GM12878 (cell line): Measurements from ENCODE around the gene SLC22A4. TPM values are rescaled to one million over a fixed set of nuclear protein-coding genes. Genes with fewer than 3 reads are reported as not detected.

ENCODE experiments used
- CBX3 ChIP-seq: fragments of 200-600 bp; sonication (generic); IDR thresholded peaks from 2 replicates; pipeline ENCODE4 v1.6.1; 2016; ENCODE audit warnings: low read depth, borderline replicate concordance
- CBX5 ChIP-seq: sonication (generic); IDR thresholded peaks from 2 replicates; pipeline ENCODE4 v1.6.1; 2016; ENCODE audit warnings: low read depth, moderate library complexity, mild to moderate bottlenecking, inconsistent platforms
- CHD2 ChIP-seq: IDR thresholded peaks from 2 replicates; pipeline ENCODE4 v1.6.1; 2011; ENCODE audit warnings: low read depth, low read length, improper control_type of control experiment, borderline replicate concordance
- CHD4 ChIP-seq: fragments of 200-600 bp; sonication (generic); IDR thresholded peaks from 2 replicates; pipeline ENCODE4 v1.6.1; 2016; ENCODE audit warnings: mild to moderate bottlenecking
- ETV6 ChIP-seq, 2 experiments: fragments of 450-650 bp in 1 of 2; IDR thresholded peaks in 1 of 2; conservative IDR thresholded peaks in 1 of 2; 2 replicates each; pipeline ENCODE4 v1.6.1; 2014; ENCODE audit warnings: antibody characterized with exemption in 1 of 2, borderline replicate concordance in 1 of 2, low read depth in 1 of 2, mild to moderate bottlenecking in 1 of 2, moderate library complexity in 1 of 2
- FOXK2 ChIP-seq: fragments of 450-650 bp; IDR thresholded peaks from 2 replicates; pipeline ENCODE4 v1.6.1; 2017; ENCODE audit warnings: mild to moderate bottlenecking, moderate library complexity
- GABPA ChIP-seq: IDR thresholded peaks from 2 replicates; pipeline ENCODE4 v1.6.1; 2014; ENCODE audit warnings: antibody characterized with exemption, low read depth, mild to moderate bottlenecking, inconsistent platforms
- HDGF ChIP-seq: fragments of 450-650 bp; IDR thresholded peaks from 2 replicates; pipeline ENCODE4 v1.6.1; 2016; ENCODE audit warnings: antibody characterized with exemption
- IKZF2 ChIP-seq, 2 experiments: fragments of 450-650 bp; IDR thresholded peaks; 2 replicates each; pipeline ENCODE4 v1.6.1; 2017; ENCODE audit warnings: mild to moderate bottlenecking in 2 of 2, moderate library complexity in 2 of 2
- KAT2A ChIP-seq: conservative IDR thresholded peaks from 2 replicates; pipeline ENCODE4 v1.6.1; 2011; ENCODE audit warnings: low read depth, low read length; ENCODE audit not compliant: control insufficient read depth
- MEF2B ChIP-seq: fragments of 450-650 bp; IDR thresholded peaks from 2 replicates; pipeline ENCODE4 v1.6.1; 2018; ENCODE audit warnings: mild to moderate bottlenecking, moderate library complexity; ENCODE audit not compliant: partially characterized antibody, poor library complexity, severe bottlenecking
- MTA2 ChIP-seq: fragments of 450-650 bp; IDR thresholded peaks from 2 replicates; pipeline ENCODE4 v1.6.1; 2016; ENCODE audit warnings: low read depth, mild to moderate bottlenecking, moderate library complexity
- NFYB ChIP-seq: IDR thresholded peaks from 2 replicates; pipeline ENCODE4 v1.6.1; 2011; ENCODE audit warnings: low read depth, mild to moderate bottlenecking, low read length, improper control_type of control experiment, moderate library complexity; ENCODE audit not compliant: insufficient read depth
- NR2C2 ChIP-seq: IDR thresholded peaks from 2 replicates; pipeline ENCODE4 v1.6.1; 2011; ENCODE audit warnings: borderline replicate concordance, low read depth; ENCODE audit not compliant: control insufficient read depth, insufficient read length
- REST ChIP-seq: IDR thresholded peaks from 2 replicates; pipeline ENCODE4 v1.6.1; 2012; ENCODE audit warnings: mild to moderate bottlenecking, low read depth, low read length
- RUNX3 ChIP-seq: IDR thresholded peaks from 2 replicates; pipeline ENCODE4 v1.6.1; 2012; ENCODE audit warnings: low read length, inconsistent platforms
- SIN3A ChIP-seq: IDR thresholded peaks from 2 replicates; pipeline ENCODE4 v1.6.1; 2012; ENCODE audit warnings: low read depth, low read length, improper control_type of control experiment
- SMC3 ChIP-seq: IDR thresholded peaks from 2 replicates; pipeline ENCODE4 v1.6.1; 2011; ENCODE audit warnings: low read length, improper control_type of control experiment, borderline replicate concordance
- SPI1 ChIP-seq: IDR thresholded peaks from 2 replicates; pipeline ENCODE4 v1.6.1; 2011; ENCODE audit warnings: low read depth, mild to moderate bottlenecking, low read length, moderate library complexity, borderline replicate concordance; ENCODE audit not compliant: insufficient read depth
- STAT3 ChIP-seq: IDR thresholded peaks from 2 replicates; pipeline ENCODE4 v1.6.1; 2011; ENCODE audit warnings: low read depth, low read length, improper control_type of control experiment
- TAF1 ChIP-seq: IDR thresholded peaks from 2 replicates; pipeline ENCODE4 v1.6.1; 2011; ENCODE audit warnings: mild to moderate bottlenecking, low read depth, low read length, borderline replicate concordance
- TCF12 ChIP-seq: IDR thresholded peaks from 2 replicates; pipeline ENCODE4 v1.6.1; 2011; ENCODE audit warnings: low read depth, mild to moderate bottlenecking, low read length
- TCF7 ChIP-seq: IDR thresholded peaks from 2 replicates; pipeline ENCODE4 v1.6.1; 2014; ENCODE audit warnings: antibody characterized with exemption, borderline replicate concordance
- USF1 ChIP-seq: IDR thresholded peaks from 2 replicates; pipeline ENCODE4 v1.6.1; 2011; ENCODE audit warnings: borderline replicate concordance, low read depth, mild to moderate bottlenecking, moderate library complexity, mixed read lengths, low read length; ENCODE audit not compliant: insufficient read depth; ENCODE audit errors: extremely low read length
- polyA plus RNA-seq, 11 experiments: library from polyadenylated mRNA; depleted of rRNA in 4 of 11; unstranded in 6 of 11; stranded (reverse) in 5 of 11; fragments of >200 nt; fragmentation: Nextera tagmentation in 4 of 11; fragmentation: Illumina TruSeq in 1 of 11; extraction: Ambion mirVana in 4 of 11; extraction: Trizol in 1 of 11; gene quantifications; 1 replicate in 1 of 11; 2 replicates in 10 of 11; pipeline versions ENCODE4 v1.2.1 to v1.2.3, GENCODE V29; 2011 to 2016; ENCODE audit warnings: inconsistent platforms in 2 of 11, missing spikeins in 2 of 11, low read depth in 1 of 11
- total RNA-seq, 4 experiments: library from RNA; depleted of rRNA in 3 of 4; stranded (reverse); fragments of >200 nt in 3 of 4; fragmentation: Illumina TruSeq in 1 of 4; extraction: Trizol in 1 of 4; gene quantifications; 2 replicates each; pipeline versions ENCODE4 v1.2.1 to v1.2.3, GENCODE V29; 2013 to 2021

The SLC22A4 gene
- total and polyA plus RNA-seq, 10 of the 15 experiments (the other 5 are each of a cell fraction or from before 2014, with no cell fraction given), result 0.04 to 0.61 (median 0.10) TPM; not detected in 2

GRCh38 chr5:132386644-132387286 is 92.6 kb downstream of the SLC22A4 start (continued):
- TF ChIP-seq NR2C2, result no peak
- TF ChIP-seq CBX3, result no peak
- TF ChIP-seq GABPA, result no peak
- TF ChIP-seq USF1, result no peak
- TF ChIP-seq NFYB, result no peak
- TF ChIP-seq STAT3, result no peak
- 0 out of 2 replicates have a peak, but pooled peaks have one; percentile 35 for TF ChIP-seq RUNX3
- TF ChIP-seq TCF7, result no peak
- TF ChIP-seq SPI1, result no peak
- TF ChIP-seq MTA2, result no peak
- TF ChIP-seq TAF1, result no peak
- peak; percentile 63 for TF ChIP-seq MEF2B
- TF ChIP-seq ETV6 (conservative IDR thresholded peaks at IDR 0.05 in 1 of 2, IDR thresholded peaks at IDR 0.05 in 1 of 2; ENCODE audit: borderline replicate concordance in 1 of 2, low read depth in 1 of 2), result no peak
- TF ChIP-seq IKZF2 (IDR thresholded peaks at IDR 0.05), result peak in 1 of 2 experiments; percentile 13; a peak in 1 of 4 replicates
- no peak for TF ChIP-seq REST
- TF ChIP-seq CHD4, result no peak
- no peak for TF ChIP-seq TCF12
- peak; percentile 63 for TF ChIP-seq CHD2
- peak; percentile 99 for TF ChIP-seq SMC3
- TF ChIP-seq KAT2A, result no peak
- 0 out of 2 replicates have a peak, but pooled peaks have one; percentile 26 for TF ChIP-seq HDGF
- no peak for TF ChIP-seq SIN3A
- TF ChIP-seq CBX5, result no peak
- no peak for TF ChIP-seq FOXK2
